Measurements from ENCODE around the gene TECPR2.

Gene TECPR2

GRCh38 chr14:102471921-102472790, 109.4 kb downstream of the TECPR2 start:
- no peak for DNase-seq (ENCODE audit: low read depth in 2 of 2)

DNA sequence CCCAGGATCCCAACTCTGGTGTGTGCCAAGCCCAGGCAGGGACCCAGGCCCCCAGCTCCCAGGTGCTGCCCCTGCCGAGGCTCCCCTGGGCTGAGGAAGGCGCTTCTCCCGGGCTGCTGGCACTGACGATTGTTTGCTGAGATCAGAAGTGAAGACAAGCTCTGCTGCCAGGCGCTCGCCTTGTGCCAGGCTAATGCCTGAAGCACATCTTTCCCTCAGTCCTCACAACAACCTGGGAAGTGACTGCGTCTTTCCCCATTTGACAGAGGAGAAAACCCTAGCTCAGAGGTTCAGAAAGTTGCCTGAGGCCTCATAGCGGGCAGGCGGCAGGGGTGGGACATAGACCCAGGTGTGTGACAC, 110.0 kb downstream of the TECPR2 start:
- DNase-seq (ENCODE audit: low read depth in 2 of 2) = no peak

- DNase-seq (ENCODE audit: low read depth in 2 of 2) = no peak
Measured at GRCh38 chr14:102473559-102473958, 110.8 kb downstream of the TECPR2 start.

DNA sequence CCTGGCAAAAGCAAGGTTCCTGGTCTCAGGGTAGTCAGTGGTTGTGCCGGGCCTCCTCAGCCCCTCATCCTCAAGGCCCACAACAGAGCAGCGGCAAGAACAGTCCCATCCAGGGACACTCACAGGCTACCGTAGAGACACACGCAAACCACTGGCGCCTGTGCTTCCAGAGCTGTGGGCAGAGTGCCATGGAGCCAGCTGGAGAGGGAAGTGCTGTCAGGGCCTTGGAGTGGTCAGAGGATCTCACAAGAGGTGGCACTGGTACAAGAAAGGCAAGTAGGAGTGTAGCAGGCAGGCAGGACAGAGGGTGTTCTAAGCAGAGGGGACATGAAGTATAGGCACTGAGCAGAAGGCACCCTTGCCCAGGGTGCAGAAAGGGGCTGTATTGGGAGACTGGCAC, 112.2 kb downstream of the TECPR2 start:
- DNase-seq (ENCODE audit: low read depth in 2 of 2) = no peak

- DNase-seq (ENCODE audit: low read depth in 2 of 2) = no peak
Measured at GRCh38 chr14:102479107-102479506, 116.4 kb downstream of the TECPR2 start.

DNA sequence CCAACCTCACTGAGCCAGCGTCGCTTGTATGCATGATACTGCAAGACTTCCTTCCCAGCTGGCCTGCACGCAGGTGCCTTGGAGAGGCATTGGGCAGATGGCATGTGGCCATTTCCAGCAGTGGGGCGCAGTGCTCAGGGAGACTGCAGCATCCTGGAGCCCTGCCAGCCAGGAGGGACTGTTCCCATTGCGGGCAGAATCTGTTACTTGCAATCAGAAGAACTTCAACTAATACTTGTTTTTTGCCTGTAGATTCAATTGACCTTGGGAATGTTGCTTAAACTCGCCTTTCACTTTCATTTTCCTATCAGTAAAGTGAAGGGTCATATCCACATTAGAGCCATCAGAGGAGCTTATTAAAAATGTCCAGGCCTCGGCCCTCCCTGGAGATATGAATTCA, 117.0 kb downstream of the TECPR2 start:
- no peak for DNase-seq (ENCODE audit: low read depth in 2 of 2)

GRCh38 chr14:102481371-102481770, 118.6 kb downstream of the TECPR2 start:
- DNase-seq (ENCODE audit: low read depth in 2 of 2) = no peak

DNA sequence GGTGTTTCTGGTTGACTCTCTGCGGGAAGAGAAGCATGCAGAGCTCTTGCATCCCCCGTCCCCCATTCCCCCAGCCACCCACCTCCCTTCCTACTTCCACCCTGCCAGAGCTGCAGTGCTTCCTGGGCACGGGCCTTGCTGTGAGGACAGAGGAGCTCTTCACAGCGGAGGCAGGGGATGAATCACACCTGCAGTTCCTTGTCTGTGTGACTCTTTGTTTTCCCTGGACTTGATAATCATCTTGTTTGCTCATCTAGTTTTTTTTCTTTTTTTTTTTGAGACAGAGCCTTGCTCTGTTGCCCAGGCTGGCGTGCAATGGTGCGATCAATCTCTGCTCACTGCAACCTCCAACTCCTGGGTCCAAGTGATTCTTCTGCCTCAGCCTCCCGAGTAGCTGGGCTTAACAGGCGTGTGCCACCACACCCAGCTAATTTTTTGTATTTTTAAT, 119.1 kb downstream of the TECPR2 start:
- DNase-seq (ENCODE audit: low read depth in 2 of 2) = no peak

DNA sequence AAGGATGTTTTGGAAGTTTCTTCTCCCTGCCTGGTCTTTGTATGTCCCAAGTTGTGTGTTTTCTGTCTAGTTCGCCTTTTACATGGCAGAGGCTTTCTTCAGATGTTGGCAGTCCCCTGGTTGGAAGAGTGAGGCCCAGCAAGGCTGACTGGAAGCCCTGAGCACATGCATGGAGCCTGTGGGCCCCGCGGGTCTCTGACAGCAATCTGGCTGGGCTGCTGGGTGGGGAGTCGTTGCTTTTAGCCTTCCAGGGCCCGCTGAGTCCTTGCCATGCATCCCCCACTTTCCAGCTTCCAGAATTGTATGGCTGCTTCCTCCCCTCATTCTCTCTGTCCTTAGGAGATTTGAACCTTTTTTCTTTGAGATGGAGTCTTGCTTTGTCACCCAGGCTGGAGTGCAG, 121.6 kb downstream of the TECPR2 start:
- DNase-seq (ENCODE audit: low read depth in 2 of 2) = no peak

DNA sequence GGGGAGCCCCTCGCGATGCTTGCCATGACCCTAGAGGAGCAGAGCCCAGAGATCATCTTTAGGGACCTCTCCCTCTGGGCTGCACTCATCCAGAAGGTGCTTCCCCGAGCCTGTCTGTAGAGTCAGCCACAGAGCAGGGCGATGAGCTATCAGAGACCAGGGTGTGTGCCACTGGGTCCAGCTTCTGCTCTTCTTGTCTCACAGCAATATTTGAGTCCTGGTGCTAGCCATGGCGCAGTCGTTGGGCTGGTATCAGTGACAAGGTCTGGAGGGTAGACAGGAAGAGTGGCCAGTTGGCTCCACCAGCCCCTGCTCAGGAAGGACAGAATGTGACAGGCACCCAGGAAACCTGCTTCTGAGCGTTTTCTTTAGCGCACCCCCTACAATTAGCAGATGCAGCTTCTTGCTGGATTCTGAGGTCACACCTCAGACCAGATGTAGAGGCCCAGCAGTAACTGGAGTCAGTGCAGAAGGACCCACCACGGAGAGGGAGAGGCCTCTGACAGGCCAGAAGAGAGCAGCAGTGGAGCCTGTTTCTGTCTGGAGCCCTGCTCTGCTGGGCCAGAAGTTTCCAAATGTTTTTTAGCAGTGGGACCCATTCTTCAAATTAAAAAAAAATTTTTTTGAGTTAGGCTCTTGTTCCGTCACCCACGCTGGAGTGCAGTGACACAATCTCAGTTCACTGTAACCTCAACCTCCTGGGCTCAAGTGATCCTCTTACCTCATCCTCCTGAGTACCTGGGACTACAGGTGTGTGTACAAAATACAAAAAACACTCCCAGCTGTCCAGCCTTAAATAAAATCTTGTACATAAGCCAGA, 123.2 kb downstream of the TECPR2 start:
- DNase-seq (ENCODE audit: low read depth in 2 of 2) = no peak

DNA sequence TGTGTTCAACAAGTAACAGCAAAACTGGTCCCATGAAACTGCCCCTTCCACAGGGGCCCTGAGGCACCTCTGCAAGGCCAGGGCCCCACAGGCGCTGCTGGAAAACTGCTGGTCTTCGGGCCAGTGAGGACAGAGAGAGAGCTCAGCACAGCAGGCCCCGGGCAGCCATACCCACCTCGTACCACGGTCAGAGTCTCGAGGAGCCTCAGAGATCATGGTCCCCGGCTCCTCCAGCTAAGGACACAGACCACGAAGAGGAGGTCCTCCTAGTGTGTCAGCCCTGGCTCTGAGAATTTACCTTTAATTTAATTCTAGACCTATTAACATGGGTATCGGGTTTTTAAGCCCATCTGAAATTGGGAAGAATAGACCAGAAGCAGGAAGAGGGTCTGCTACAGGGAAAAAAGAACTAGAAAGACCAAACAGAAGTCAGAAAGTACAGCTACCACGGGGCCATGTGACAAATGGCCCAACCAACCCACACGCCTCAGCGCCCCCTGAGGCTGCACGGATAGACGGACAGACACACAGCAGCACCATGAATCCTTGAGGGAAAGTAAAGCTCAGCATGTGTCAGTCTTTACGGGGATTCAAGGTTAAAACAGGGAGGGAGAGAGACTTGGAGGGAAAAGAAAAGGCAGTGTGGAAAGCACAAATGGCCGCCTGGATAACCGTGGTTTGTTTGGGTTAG, 123.9 kb downstream of the TECPR2 start:
- no peak for DNase-seq (ENCODE audit: low read depth in 2 of 2)

DNA sequence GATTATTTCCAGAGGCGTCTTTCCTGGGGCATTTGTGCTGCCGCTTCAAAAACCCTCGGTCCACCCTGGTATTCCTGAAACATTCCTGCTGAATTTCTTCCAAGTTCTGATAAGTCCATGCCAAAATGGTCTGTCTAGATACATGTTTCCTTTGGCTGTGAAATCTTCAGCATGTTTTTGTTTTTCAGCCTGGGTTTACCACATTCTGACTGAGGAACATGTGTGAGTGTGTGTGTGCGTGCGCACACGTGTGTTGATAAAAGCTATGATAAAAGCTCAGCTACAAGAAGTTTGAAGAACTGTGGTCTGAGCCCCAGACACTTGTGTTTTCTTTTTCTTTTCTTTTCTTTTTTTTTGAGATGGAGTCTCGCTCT, 124.5 kb downstream of the TECPR2 start:
- no peak for DNase-seq (ENCODE audit: low read depth in 2 of 2)

DNA sequence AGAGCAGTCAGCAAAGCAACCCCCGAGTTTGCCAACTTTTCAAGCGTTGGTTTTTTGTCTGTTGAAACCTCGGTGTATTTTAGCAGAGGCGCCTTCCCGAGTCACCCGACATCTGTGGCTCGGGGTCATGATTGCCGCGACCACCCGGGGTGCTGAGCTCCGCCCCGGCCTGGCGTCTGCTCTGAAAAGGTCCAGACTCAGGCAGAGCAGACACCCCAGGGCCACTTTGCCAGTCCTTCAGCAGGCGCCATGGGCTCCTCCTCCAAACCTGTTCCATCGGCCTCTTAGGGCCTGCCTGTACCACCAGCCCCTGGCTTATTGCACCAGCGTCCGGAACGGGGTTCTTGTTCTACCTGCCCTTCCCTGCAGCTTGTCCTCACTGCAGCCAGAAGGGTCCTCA, 127.7 kb downstream of the TECPR2 start:
- DNase-seq (ENCODE audit: low read depth in 2 of 2) = no peak

DNA sequence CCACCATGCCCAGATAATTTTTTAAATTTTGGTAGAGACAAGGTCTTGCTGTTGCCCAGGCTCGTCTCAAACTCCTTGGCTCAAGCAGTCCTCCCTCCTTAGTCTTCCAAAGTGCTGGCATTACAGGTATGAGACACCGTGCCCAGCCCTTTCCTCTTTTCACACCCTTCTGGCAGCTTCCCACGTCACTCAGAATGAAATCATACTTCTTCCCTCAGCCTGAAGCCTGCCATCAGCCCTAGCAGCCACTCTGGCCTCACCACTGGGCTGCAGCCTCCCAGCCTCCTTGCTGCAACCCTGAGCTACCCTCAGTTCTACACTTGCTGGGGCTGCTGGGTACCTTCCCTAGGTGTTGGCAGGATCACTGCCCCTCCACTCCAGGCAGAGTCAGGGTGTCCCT, 128.6 kb downstream of the TECPR2 start:
- no peak for DNase-seq (ENCODE audit: low read depth in 2 of 2)

- DNase-seq (ENCODE audit: low read depth in 2 of 2) = no peak
Measured at GRCh38 chr14:102491786-102492530, 129.2 kb downstream of the TECPR2 start.

GRCh38 chr14:102492531-102492910, 129.8 kb downstream of the TECPR2 start:
- no peak for DNase-seq (ENCODE audit: low read depth in 2 of 2)

GRCh38 chr14:102493096-102493495, 130.4 kb downstream of the TECPR2 start:
- no peak for DNase-seq (ENCODE audit: low read depth in 2 of 2)

DNA sequence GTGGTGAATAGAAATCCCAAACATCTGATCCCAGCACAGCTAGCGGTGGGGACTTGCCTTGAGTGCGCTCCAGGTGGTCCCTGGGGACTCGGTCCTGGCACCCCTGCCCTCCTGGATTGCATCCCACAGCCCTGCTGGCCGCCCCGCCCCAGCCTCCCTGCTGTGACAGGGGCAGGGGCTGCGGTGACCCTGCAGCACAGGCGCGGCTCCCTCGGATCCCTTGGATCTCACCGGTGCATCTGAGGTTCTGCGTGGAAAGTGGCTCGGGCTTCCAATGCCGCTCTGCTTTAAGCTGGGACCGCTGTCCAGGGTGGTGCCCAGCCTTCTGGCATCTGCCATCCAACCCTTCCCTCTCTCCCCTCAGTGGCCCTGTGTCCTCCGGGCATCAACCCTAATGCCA, 130.8 kb downstream of the TECPR2 start:
- no peak for DNase-seq (ENCODE audit: low read depth in 2 of 2)

DNA sequence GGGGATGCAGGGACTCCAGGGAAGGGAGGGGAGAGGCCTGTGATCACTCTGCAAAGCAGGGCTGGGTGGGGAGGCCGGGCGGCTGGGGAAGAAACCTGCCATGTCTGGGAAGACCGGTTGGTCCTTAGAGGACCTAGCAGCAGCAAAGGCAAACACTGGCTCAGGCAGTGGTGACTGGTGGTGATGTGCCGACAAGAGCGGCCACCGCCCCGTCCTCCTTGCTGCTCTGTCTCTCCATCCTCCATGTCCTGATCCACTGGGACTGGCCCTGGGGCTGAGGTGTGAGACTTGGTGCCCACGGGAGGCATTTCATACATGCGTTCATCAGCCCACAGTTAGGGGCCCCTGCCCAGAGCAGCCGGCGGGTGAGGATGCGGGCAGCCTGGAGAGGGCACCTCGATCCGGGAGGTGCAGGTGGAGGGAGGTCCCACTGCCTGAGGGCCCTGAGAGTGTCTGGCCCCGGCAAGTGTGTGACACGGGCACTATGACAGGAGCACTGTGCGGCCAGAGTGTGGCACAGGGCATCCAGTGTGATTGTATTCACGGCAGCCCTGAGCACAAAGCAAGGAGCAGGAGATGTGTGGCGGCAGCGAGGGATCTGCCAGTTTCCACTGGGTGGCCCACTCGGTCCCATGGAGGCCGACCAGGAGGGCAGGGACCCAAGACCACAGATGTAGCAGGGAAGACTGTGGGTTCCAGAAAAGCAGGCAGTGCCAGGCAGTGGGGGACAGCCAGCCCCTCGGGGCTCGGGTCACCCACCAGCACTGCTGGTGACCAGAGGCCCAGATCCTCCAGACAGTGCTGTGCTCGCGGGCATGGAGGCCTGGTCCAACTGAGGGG, 133.0 kb downstream of the TECPR2 start:
- no peak for DNase-seq (ENCODE audit: low read depth in 2 of 2)

- no peak for DNase-seq (ENCODE audit: low read depth in 2 of 2)
Measured at GRCh38 chr14:102496331-102496691, 133.6 kb downstream of the TECPR2 start.
